DOHH2 (cell line): ENCODE measurements around the gene TMEM256.

Source experiments
- H3F3A ChIP-seq: fragments of 200-600 bp; sonication (generic), shearing (Covaris generic); 2 replicates; pipeline ENCODE4 v1.6.0; 2016; ENCODE audit warnings: antibody characterized with exemption, mild to moderate bottlenecking; ENCODE audit not compliant: control insufficient read depth, insufficient read depth
- H3K27ac ChIP-seq: fragments of 200-600 bp; sonication (generic); 2 replicates; pipeline ENCODE4 v1.5.1; 2014; ENCODE audit warnings: low read depth, mild to moderate bottlenecking, low read length, moderate library complexity
- H3K27me3 ChIP-seq: fragments of 200-600 bp; sonication (generic); 2 replicates; pipeline ENCODE4 v1.6.1; 2014; ENCODE audit warnings: mild to moderate bottlenecking, low read length, mixed read lengths; ENCODE audit not compliant: control insufficient read depth
- H3K36me3 ChIP-seq: fragments of 200-600 bp; sonication (generic); 2 replicates; pipeline ENCODE4 v1.6.1; 2014; ENCODE audit warnings: mild to moderate bottlenecking, low read length, moderate library complexity, mixed read lengths; ENCODE audit not compliant: control insufficient read depth
- H3K4me1 ChIP-seq: fragments of 200-600 bp; sonication (generic); 2 replicates; pipeline ENCODE4 v1.6.1; 2014; ENCODE audit warnings: mild to moderate bottlenecking, low read length, mixed read lengths; ENCODE audit not compliant: control insufficient read depth
- H3K4me2 ChIP-seq: fragments of 200-600 bp; sonication (generic); 2 replicates; pipeline ENCODE4 v1.6.0; 2014; ENCODE audit warnings: mild to moderate bottlenecking, low read length, moderate library complexity
- H3K4me3 ChIP-seq: fragments of 200-600 bp; sonication (generic); 2 replicates; pipeline ENCODE4 v1.5.1; 2014; ENCODE audit warnings: mild to moderate bottlenecking, low read length, mixed read lengths
- H3K79me2 ChIP-seq: fragments of 200-600 bp; sonication (generic); 2 replicates; pipeline ENCODE4 v1.6.1; 2014; ENCODE audit warnings: mild to moderate bottlenecking, low read length, mixed read lengths; ENCODE audit not compliant: control insufficient read depth
- H3K9me2 ChIP-seq: fragments of 200-600 bp; sonication (generic); replicated peaks from 2 replicates; pipeline ENCODE4 v1.6.1; 2014; ENCODE audit warnings: mild to moderate bottlenecking, low read length, mixed read lengths; ENCODE audit not compliant: control insufficient read depth
- H3K9me3 ChIP-seq: fragments of 200-600 bp; sonication (generic); 2 replicates; pipeline ENCODE4 v1.6.1; 2014; ENCODE audit warnings: antibody characterized with exemption, low read length, mixed read lengths; ENCODE audit not compliant: control insufficient read depth, insufficient read depth
- H4K20me1 ChIP-seq: fragments of 200-600 bp; sonication (generic); 2 replicates; pipeline ENCODE4 v1.6.0; 2014; ENCODE audit warnings: low read depth, mild to moderate bottlenecking, antibody characterized with exemption, low read length, moderate library complexity; ENCODE audit not compliant: control insufficient read depth, insufficient read depth
- CTCF ChIP-seq: fragments of 200-600 bp; sonication (generic); IDR thresholded peaks from one replicate; pipeline ENCODE4 v1.5.1; 2014; ENCODE audit warnings: antibody characterized with exemption, mild to moderate bottlenecking, low read depth, low read length; ENCODE audit not compliant: poor library complexity, severe bottlenecking
- EZH2phosphoT487 ChIP-seq: fragments of 200-600 bp; sonication (generic); IDR thresholded peaks from 2 replicates; pipeline ENCODE4 v1.6.1; 2017; ENCODE audit warnings: borderline replicate concordance, mild to moderate bottlenecking, antibody characterized with exemption, low read length, moderate library complexity, mixed read lengths

The TMEM256 gene

DNA sequence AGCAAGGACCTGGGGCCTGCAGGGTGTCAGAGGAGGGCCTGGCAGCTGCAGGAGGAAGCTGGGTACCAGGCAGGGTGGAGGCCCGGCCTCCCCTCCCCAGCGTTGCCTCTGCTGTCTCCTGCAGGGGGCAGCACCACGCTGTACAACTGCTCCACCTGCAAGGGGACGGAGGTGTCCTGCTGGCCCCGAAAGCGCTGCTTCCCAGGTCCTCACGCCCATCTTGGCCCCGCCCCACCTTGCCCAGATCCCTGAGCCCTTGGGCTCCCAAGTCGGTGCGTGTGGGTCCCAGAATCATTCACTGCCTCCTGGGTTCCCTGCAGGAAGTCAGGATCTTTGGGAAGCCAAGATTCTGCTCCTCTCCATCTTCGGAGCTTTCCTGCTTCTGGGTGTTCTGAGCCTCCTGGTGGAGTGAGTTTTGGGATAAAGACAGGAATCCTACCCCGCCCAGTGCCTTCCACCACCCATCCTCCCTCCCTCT is 47.8 kb downstream of the TMEM256 start:
- no peaks in the 10 kb centered on the region for H3K27me3 ChIP-seq
- no peaks in the 10 kb centered on the region for H3K9me2 ChIP-seq
- H3F3A ChIP-seq = 0 out of 2 replicates have a peak, but pooled peaks cover 3% of the 10 kb centered on the region
- H4K20me1 ChIP-seq = no peaks in the 10 kb centered on the region
- no peak overlapping the region for H3K27ac ChIP-seq
- H3K4me1 ChIP-seq = peaks cover 19% of the 10 kb centered on the region
- no peaks in the 10 kb centered on the region for H3K9me3 ChIP-seq
- H3K79me2 ChIP-seq = no peaks in the 10 kb centered on the region
- peak; percentile 92 for TF ChIP-seq CTCF
- no peak for TF ChIP-seq EZH2phosphoT487
- H3K4me3 ChIP-seq = no peak overlapping the region
- peaks cover 1% of the 10 kb centered on the region for H3K36me3 ChIP-seq
- H3K4me2 ChIP-seq = peak overlapping the region; percentile 34

DNA sequence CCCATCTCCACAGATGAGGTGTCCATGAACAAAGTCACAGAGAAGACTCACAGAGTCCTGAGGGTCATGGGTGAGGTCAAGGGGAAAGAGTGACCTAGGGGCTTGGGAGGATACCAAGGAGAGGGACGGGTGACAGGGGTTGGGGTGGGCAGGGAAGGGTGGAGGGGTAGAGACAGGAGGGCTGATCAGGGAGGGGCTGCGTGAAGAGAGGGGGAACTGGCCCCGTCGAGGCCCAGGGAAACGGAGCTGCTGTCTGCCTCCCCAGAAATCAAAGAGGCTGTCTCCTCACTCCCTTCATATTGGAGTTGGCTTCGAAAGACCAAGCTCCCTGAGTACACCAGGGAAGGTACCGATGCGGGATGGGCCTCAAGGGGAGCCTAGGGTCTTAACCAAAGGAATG is 48.3 kb downstream of the TMEM256 start:
- H4K20me1 ChIP-seq = no peaks in the 10 kb centered on the region
- H3K4me2 ChIP-seq = no peak overlapping the region
- H3K4me1 ChIP-seq = peaks cover 23% of the 10 kb centered on the region
- no peak overlapping the region for H3K4me3 ChIP-seq
- H3K9me3 ChIP-seq = no peaks in the 10 kb centered on the region
- peaks cover 5% of the 10 kb centered on the region for H3K36me3 ChIP-seq
- H3K27me3 ChIP-seq = no peaks in the 10 kb centered on the region
- H3K27ac ChIP-seq = no peak overlapping the region
- TF ChIP-seq CTCF = no peak
- TF ChIP-seq EZH2phosphoT487 = no peak
- H3K9me2 ChIP-seq = no peaks in the 10 kb centered on the region
- 0 out of 2 replicates have a peak, but pooled peaks cover 3% of the 10 kb centered on the region for H3F3A ChIP-seq
- no peaks in the 10 kb centered on the region for H3K79me2 ChIP-seq

DNA sequence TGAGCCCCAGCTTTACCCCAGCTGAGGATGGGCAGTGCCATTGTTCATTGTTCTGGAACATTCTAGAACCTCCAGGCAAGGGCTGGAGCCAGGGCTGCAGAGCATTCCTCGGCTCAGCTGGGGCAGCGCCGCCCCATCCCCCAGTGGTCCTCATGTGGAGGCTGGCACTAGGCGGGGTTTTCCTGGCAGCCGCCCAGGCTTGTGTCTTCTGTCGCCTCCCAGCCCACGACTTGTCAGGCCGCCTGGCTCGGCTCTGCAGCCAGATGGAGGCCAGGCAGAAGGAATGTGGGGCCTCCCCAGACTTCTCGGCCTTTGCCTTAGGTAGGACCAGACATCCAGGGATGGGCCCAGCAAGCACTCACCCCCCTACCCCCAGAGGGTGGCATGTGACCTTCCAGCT is 48.8 kb downstream of the TMEM256 start, which contains the start of gene TMEM95:
Gene TMEM95, plus strand, starts transcription at position 104 of the 400 bp plus-strand sequence. Its CDS starts 49 bp downstream, at position 153.
- H3K27ac ChIP-seq = no peak within 1 kb of the TSS
- H3K4me2 ChIP-seq = no peak within 1 kb of the TSS
- H3K9me3 ChIP-seq = no peaks in the 10 kb centered on the region
- no peaks in the 10 kb centered on the region for H3K9me2 ChIP-seq
- H3K79me2 ChIP-seq = no peaks in the 10 kb centered on the region
- peaks cover 5% of the 10 kb centered on the region for H3K36me3 ChIP-seq
- H3K4me1 ChIP-seq = peaks cover 23% of the 10 kb centered on the region
- no peaks in the 10 kb centered on the region for H3K27me3 ChIP-seq
- no peak within 1 kb of the TSS for H3K4me3 ChIP-seq
- no peaks in the 10 kb centered on the region for H4K20me1 ChIP-seq
- TF ChIP-seq CTCF = no peak
- no peak for TF ChIP-seq EZH2phosphoT487
- 0 out of 2 replicates have a peak, but pooled peaks cover 3% of the 10 kb centered on the region for H3F3A ChIP-seq
